Skeletal muscle tissue (tissue), 4 donors: ENCODE results near the gene KANSL2. TPM values are rescaled to one million over a fixed set of nuclear protein-coding genes. Genes with fewer than 3 reads are reported as not detected.

ENCODE experiments used
- H3K27ac ChIP-seq: one replicate; pipeline ENCODE4 v1.7.0; 2013; ENCODE audit warnings: mild to moderate bottlenecking, low read depth, low read length, inconsistent platforms
- H3K27me3 ChIP-seq, 3 donors: one replicate each; pipeline ENCODE4 v1.7.0; 2013; ENCODE audit warnings: low read length in 3 of 3; ENCODE audit not compliant: control insufficient read depth in 3 of 3, insufficient read depth in 3 of 3
- H3K36me3 ChIP-seq, 3 donors: one replicate each; pipeline ENCODE4 v1.7.0; 2013; ENCODE audit warnings: low read length in 3 of 3; ENCODE audit not compliant: control insufficient read depth in 3 of 3, insufficient read depth in 3 of 3
- H3K4me1 ChIP-seq, 3 donors: one replicate each; pipeline ENCODE4 v1.7.0; 2013; ENCODE audit warnings: low read length in 3 of 3, mild to moderate bottlenecking in 3 of 3; ENCODE audit not compliant: control insufficient read depth in 3 of 3, insufficient read depth in 3 of 3
- H3K4me3 ChIP-seq, 3 donors: one replicate each; pipeline ENCODE4 v1.7.0; 2013; ENCODE audit warnings: low read length in 3 of 3
- H3K9ac ChIP-seq, 3 donors: one replicate each; pipeline ENCODE4 v1.7.0; 2013; ENCODE audit warnings: low read length in 3 of 3, mild to moderate bottlenecking in 3 of 3, moderate library complexity in 2 of 3, low read depth in 1 of 3
- H3K9me3 ChIP-seq, 3 donors: one replicate each; pipeline ENCODE4 v1.7.0; 2013; ENCODE audit warnings: low read length in 3 of 3; ENCODE audit not compliant: control insufficient read depth in 3 of 3
- total RNA-seq: library from RNA; depleted of rRNA; stranded (reverse); fragments of >200 nt; gene quantifications from one replicate; pipeline ENCODE4 v1.2.3, GENCODE V29; 2014
- donor health status: Osteomylitis.

The KANSL2 gene
- total RNA-seq, 1 donor from 2014 or later, result 53.8 TPM

DNA sequence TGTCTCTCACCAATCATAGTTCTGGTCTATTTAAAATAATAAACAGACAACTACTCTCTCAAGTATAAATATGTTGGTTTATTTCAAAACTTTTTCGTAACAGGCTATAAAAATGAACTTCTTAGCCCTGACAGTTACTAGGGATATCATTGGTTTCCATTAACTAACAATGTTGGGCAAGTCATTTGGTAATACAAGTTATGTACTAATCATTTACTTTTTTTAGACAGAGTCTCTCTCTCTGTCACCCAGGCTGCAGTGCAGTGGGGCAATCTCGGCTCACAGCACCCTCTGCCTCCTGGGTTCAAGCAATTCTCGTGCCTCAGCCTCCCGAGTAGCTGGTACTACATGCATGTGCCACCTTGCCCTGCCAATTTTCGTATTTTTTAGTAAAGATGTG is 14.6 kb upstream of the KANSL2 start:
- H3K9ac ChIP-seq, result no peak overlapping the region
- no peaks in the 10 kb centered on the region for H3K9me3 ChIP-seq
- no peak overlapping the region for H3K4me3 ChIP-seq
- H3K27ac ChIP-seq, result no peak overlapping the region
- no peaks in the 10 kb centered on the region for H3K27me3 ChIP-seq
- peaks cover 18 to 35% (median 32%) of the 10 kb centered on the region in 3 donors for H3K36me3 ChIP-seq
- peaks cover 7 to 12% (median 10%) of the 10 kb centered on the region in 3 donors for H3K4me1 ChIP-seq

GRCh38 chr12:48695859-48696258 is 13.8 kb upstream of the KANSL2 start:
- no peak overlapping the region for H3K9ac ChIP-seq
- peaks cover 18 to 35% (median 32%) of the 10 kb centered on the region in 3 donors for H3K36me3 ChIP-seq
- no peaks in the 10 kb centered on the region for H3K27me3 ChIP-seq
- H3K4me1 ChIP-seq, result peaks cover 12 to 15% (median 15%) of the 10 kb centered on the region in 3 donors
- no peaks in the 10 kb centered on the region for H3K9me3 ChIP-seq
- no peak overlapping the region for H3K4me3 ChIP-seq
- H3K27ac ChIP-seq, result no peak overlapping the region

- Histone ChIP-seq H3K36me3 (peaks cover 18 to 35% (median 32%) of the 10 kb centered on the region in 3 donors), H3K4me1 (peaks cover 12 to 24% (median 21%) of the 10 kb centered on the region in 3 donors), H3K4me3 (no peak overlapping the region), H3K9me3 (no peaks in the 10 kb centered on the region), H3K9ac (no peak overlapping the region), H3K27me3 (no peaks in the 10 kb centered on the region), H3K27ac (no peak overlapping the region)
These were observed 12.0 kb upstream of the KANSL2 start for GRCh38 chr12:48694038-48694437.

- Histone ChIP-seq H3K9me3 (no peaks in the 10 kb centered on the region), H3K27me3 (no peaks in the 10 kb centered on the region), H3K4me1 (peaks cover 12 to 24% (median 21%) of the 10 kb centered on the region in 3 donors), H3K36me3 (peaks cover 18 to 35% (median 32%) of the 10 kb centered on the region in 3 donors), H3K4me3 (no peak overlapping the region), H3K27ac (no peak overlapping the region), H3K9ac (no peak overlapping the region)
These were observed 11.5 kb upstream of the KANSL2 start for GRCh38 chr12:48693572-48693971.

DNA sequence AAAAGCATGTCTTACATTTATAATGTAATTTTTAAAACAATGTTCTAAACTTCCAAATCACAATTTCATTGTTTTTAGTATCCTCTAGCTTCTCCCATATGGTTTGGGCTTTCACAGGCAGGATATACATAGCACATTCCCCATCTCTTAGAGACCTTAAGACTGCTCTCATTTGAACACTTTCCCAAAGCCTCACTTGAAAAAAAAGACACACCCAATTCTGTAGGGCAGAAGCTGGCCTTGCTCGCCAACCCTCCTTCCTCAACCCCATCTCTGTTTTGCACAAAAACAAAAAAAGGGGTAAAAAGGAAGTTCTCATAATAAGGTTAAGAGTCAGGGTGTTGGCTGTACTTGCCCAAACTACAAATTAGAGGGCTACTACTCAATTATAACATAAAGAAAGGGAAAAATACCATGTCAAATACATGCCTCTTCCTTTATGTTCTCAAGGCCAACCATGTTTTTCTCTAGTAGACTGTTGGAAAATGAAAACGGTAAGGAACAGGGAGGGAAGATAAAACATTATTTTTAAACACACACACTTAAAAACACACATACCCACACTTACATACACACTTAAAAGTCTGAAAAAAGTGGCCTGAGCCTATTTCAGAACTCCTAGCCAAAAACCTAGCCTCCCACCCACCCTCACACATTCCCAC is 9.9 kb upstream of the KANSL2 start:
- Histone ChIP-seq H3K9ac (no peak overlapping the region), H3K9me3 (no peaks in the 10 kb centered on the region), H3K4me3 (no peak overlapping the region), H3K4me1 (peaks cover 12 to 24% (median 21%) of the 10 kb centered on the region in 3 donors), H3K36me3 (peaks cover 18 to 32% (median 30%) of the 10 kb centered on the region in 3 donors), H3K27ac (peak overlapping the region; percentile 48), H3K27me3 (no peaks in the 10 kb centered on the region)

GRCh38 chr12:48690990-48691389 is 9.0 kb upstream of the KANSL2 start:
- H3K27ac ChIP-seq, result peak overlapping the region; percentile 48
- peaks cover 18 to 30% (median 28%) of the 10 kb centered on the region in 3 donors for H3K36me3 ChIP-seq
- peaks cover 12 to 24% (median 21%) of the 10 kb centered on the region in 3 donors for H3K4me1 ChIP-seq
- H3K9ac ChIP-seq, result no peak overlapping the region
- H3K9me3 ChIP-seq, result no peaks in the 10 kb centered on the region
- H3K4me3 ChIP-seq, result no peak overlapping the region
- H3K27me3 ChIP-seq, result no peaks in the 10 kb centered on the region

- Histone ChIP-seq H3K27me3 (no peaks in the 10 kb centered on the region), H3K27ac (peak overlapping the region; percentile 48), H3K4me3 (no peak overlapping the region), H3K36me3 (peaks cover 18 to 25% (median 22%) of the 10 kb centered on the region in 3 donors), H3K9ac (no peak overlapping the region), H3K9me3 (no peaks in the 10 kb centered on the region), H3K4me1 (peaks cover 12 to 24% (median 21%) of the 10 kb centered on the region in 3 donors)
These were observed 8.4 kb upstream of the KANSL2 start for GRCh38 chr12:48690436-48690835.

- H3K9me3 ChIP-seq, result no peaks in the 10 kb centered on the region
- no peak overlapping the region for H3K4me3 ChIP-seq
- H3K27ac ChIP-seq, result no peak overlapping the region
- H3K9ac ChIP-seq, result no peak overlapping the region
- H3K27me3 ChIP-seq, result no peaks in the 10 kb centered on the region
- peaks cover 10 to 13% (median 12%) of the 10 kb centered on the region in 3 donors for H3K36me3 ChIP-seq
- H3K4me1 ChIP-seq, result peaks cover 7 to 18% (median 15%) of the 10 kb centered on the region in 3 donors
These were observed 6.8 kb upstream of the KANSL2 start for GRCh38 chr12:48688836-48689235.

GRCh38 chr12:48687592-48687991 is 5.6 kb upstream of the KANSL2 start:
- H3K36me3 ChIP-seq, result peaks cover 0 to 2% (median 2%) of the 10 kb centered on the region in 3 donors
- no peak overlapping the region for H3K27ac ChIP-seq
- peaks cover 5 to 18% (median 11%) of the 10 kb centered on the region in 3 donors for H3K4me1 ChIP-seq
- H3K27me3 ChIP-seq, result no peaks in the 10 kb centered on the region
- no peaks in the 10 kb centered on the region for H3K9me3 ChIP-seq
- H3K4me3 ChIP-seq, result no peak overlapping the region
- H3K9ac ChIP-seq, result no peak overlapping the region

GRCh38 chr12:48686615-48687334 is 4.7 kb upstream of the KANSL2 start:
- Histone ChIP-seq H3K9ac (no peak overlapping the region), H3K4me3 (no peak overlapping the region), H3K36me3 (no peaks in the 10 kb centered on the region), H3K27ac (no peak overlapping the region), H3K9me3 (no peaks in the 10 kb centered on the region), H3K27me3 (no peaks in the 10 kb centered on the region), H3K4me1 (peaks cover 5 to 17% (median 11%) of the 10 kb centered on the region in 3 donors)
